NCI-H2171 treated with DMSO at 0.1 percent for 48 hours (cell line): Measurements from ENCODE around the gene VPS52.
"Not testable (repeated sequence)": the region's sequence is repeated elsewhere in the genome, so short reads cannot be mapped to it uniquely, and the experiment has no call there.

ENCODE experiments used
- DNase-seq: peaks from one replicate; lab custom pipeline; 2025; lab: John Stamatoyannopoulos, UW

VPS52 gene

GRCh38 chr6:33301877-33302276 lies 30.2 kb upstream of the VPS52 start:
- no peak for DNase-seq

- DNase-seq: peak; percentile 90
Observed at GRCh38 chr6:33299237-33299944, 27.7 kb upstream of the VPS52 start.

GRCh38 chr6:33298773-33299236 lies 27.1 kb upstream of the VPS52 start, which contains the start of gene RGL2:
TSS of gene RGL2 (minus strand) at chr6:33298942. CDS start at chr6:33298610, 332 bp downstream.
- peak; percentile 59 for DNase-seq

DNA sequence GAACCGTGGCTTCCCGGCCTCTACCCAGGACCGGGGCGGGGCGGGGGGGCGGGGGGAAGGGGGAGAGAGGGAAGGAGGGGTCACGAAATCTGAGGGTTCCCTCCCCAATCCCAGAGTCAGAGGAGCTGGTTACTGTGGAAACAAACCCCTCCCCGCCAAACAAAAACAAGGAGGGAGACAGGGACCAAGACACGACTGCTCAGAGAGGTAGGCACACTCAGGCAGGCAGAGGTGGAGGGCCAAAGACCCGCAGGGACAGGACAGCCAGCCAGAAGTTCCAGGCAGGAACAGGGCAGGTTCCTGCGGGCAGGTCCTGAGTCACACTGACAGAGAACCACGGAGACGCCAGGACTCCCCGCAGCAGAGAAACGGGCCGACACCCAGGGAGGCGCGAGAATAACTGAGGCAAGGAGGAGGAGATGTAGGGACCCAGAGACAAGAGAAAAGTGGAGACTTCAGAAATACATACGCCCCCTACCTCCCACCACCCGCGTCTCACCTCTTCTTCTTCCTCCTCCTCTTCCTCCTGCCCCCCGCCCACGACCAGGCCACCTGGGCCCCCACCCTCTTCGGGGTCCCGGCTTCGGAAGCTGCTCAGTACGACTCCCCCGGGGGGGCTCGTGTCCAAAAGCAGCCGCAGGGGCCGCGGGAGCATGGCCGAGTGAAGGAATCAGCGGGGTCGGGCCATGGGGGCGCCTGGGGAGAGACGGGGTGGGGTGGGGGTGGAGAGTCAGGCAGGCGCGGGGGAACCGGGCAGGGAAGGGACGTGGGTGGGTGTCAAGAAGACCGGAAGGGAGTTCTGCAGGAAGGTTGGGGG lies 26.5 kb upstream of the VPS52 start:
- DNase-seq: peak; percentile 13

GRCh38 chr6:33297406-33297955 lies 25.8 kb upstream of the VPS52 start:
- no peak for DNase-seq

DNA sequence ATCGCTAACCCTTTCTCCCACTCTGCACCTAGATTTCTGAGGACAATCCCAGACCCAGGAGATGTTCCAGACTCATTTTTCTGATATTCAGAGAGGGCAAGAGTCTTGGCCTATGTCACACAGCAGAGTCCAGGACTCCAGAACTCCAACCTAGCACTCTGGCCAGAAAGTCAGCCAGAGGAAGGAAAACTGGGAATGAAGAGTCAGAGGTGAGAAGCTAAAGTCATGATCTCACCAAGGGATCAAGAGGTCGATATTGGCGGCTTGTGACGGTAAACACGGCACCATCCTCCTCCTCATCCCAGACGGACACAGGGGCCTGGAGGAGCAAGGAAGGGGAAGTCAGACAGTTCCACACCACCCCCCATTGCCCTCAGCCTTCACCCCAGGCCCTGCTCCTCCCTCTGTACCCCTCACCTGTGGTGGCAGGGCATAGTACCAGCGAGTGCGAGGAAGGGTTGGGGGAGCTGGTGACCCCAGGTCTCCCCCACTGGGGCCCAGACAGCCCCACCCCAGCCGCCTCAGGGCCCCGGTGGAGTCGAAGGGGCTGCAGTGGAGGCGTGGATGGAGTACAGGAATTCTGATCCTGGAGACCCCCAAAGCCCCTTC lies 25.2 kb upstream of the VPS52 start:
- no peak for DNase-seq

GRCh38 chr6:33295621-33296369 lies 24.1 kb upstream of the VPS52 start:
- no peak for DNase-seq

DNA sequence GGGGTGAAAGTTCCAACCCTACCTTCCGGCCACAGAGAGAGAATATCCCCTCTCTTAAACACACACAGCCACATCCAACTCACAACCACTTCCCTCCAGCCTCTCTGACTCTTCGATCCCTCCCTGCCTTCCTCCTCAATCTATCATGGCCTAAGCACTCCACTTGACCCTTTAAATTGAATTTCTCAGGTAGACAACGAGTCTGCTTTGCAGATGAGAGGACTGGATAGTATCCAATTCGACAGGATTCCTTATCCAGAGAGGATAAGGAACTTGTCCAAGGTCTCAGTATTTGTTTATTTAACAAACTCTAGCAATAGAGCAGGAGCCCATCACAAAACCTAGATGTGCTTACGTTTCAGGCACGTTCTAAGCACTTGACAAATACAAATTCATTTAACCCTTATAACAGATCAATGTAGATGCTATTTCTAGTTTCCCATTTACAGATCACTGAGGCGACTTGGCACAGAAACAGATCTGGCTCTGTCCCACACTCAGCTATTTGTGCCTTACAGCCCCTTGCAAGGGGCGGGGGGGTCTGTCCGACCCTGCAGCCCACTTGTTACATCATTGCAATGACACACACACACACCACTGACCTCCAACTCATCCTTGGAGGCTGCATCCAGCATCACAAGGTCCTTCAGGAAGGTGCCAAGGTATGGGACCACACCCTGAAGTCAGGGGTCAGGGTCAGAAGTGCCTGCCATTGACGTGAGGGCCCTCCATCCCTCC lies 22.6 kb upstream of the VPS52 start:
- no peak for DNase-seq

GRCh38 chr6:33292996-33293682 lies 21.5 kb upstream of the VPS52 start:
- no peak for DNase-seq

GRCh38 chr6:33290459-33290858 lies 18.8 kb upstream of the VPS52 start:
- no peak for DNase-seq

- DNase-seq: no peak
Observed at GRCh38 chr6:33289784-33290315, 18.2 kb upstream of the VPS52 start.

DNA sequence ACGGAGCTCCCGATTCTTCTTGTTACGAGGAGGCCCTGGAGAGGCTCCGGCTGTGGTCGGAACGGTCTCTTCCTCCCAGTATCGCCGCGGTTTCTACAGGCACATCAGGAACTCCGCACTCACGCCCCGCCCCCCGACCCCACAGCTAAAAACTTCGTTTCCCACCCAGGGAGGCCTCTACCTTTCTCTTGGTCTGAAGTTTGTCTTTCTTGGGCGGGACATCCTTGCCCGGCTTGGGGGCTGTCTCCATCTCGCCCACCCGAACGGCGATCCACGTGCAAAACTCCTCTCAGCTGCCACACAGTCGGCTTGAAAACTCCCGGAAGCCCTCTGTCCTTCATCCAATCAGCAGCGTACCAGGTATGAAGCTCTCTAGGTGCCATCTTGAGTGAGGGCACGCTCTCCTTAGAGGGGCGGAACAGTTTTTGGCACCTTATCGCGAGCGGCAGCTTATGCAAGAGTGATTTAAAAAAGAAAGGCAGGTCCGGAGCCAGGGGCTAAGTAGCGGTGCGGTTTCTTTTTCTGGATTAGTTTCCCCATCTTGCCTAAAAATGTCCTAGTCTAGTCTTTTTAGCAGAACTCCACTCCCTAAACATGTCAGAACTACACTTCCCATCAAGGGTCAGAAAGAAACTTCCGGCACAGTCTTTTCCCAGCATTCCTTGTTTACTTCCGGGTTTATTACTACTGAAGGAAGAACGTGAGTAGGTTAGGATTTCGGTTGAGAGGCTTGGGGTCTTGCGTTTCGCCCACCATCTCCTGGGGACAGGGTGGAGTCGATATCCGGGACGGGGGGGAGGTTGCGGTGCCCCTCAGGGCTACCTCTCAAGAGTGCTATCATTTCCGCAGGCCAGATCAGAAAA lies 17.5 kb upstream of the VPS52 start, which contains the start of the genes PFDN6 and WDR46:
Gene PFDN6 (plus strand): TSS at position 681 of the 863 bp plus-strand sequence. CDS start 256 bp downstream, outside the sequence.
Gene WDR46 (minus strand): TSS at position 319 of the 863 bp plus-strand sequence. CDS start 69 bp downstream, at position 250.
- peak; percentile 97 for DNase-seq

DNA sequence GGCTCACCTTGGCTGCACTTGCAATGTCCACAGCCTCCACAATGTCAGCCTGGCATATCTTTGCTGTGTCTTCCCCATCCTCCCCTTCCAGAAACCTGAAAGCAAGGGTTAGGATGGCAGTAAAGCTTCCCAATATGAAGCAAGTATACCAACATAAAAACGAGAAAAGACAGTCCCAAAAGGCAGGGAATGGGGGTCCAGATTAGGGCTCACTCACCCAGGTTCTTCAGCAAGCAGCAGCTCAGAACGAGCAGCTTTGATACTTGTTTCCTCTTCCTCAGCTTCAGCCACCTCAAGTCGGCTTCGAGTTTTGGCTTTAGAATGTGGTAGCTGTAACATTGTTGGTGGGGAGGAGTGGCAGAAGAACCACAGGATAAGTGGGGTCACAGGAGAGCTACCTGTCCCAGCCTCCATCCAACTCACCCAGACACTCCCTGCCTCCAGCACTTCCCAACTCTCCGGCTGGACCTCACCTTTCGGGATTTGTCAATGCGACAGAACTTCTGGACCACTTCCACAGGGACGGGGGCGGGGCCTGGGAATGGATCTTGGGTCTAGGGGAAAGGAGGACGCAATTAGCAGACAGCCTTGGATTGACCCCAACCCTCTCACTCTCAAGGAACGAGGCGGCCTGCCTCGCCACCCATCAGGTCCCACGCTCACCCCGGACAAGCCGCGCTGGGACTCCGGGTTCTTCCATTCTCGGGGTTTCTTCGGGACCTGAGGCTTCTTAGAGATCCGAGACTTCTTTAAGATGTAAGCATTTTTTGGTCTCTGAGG lies 16.7 kb upstream of the VPS52 start:
- DNase-seq: no peak

GRCh38 chr6:33286946-33287914 lies 15.6 kb upstream of the VPS52 start:
- no peak for DNase-seq

DNA sequence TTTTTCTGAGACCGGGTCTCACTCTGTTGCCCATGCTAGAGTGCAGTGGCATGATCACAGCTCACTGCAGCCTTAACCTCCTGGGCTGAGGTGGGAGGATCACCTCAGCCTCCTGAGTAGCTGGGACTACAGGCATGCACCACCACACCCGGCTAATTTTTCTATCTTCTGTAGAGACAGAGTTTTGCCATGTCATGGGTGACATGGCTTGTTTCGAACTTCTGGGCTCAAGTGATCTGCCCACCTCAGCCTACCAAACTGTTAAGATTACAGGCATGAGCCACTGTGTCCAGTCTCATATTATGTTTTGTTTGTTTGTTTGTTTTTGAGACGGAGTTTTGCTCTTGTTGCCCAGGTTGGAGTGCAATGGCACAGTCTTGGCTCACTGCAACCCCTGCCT lies 13.5 kb upstream of the VPS52 start:
- DNase-seq: not testable (repeated sequence)

DNA sequence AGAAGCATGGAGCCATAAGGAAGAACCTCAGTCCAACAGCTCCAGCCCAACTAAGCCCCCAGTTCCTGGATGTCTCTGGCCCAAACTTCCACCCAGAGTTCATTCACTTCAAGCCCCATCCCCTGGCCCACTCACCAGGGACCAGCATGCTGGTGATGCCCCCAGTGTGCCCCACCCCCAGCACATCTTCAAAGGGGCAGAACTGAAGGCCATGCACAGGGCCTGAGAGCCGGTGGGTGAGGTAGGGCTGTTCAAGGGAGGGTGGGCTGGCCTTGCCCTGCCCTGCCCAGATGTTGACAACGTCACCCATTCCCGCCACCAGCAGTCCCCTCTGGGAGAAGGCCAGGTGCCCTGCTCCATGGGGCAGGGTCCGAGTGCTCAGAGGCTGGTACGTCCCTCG lies 8.9 kb upstream of the VPS52 start:
- DNase-seq: no peak

GRCh38 chr6:33279971-33280511 lies 8.4 kb upstream of the VPS52 start:
- peak; percentile 75 for DNase-seq
